ENCODE results near the gene ZNF177.
"Not testable (repeated sequence)": the region's sequence is repeated elsewhere in the genome, so short reads cannot be mapped to it uniquely, and the experiment has no call there.

The ZNF177 gene

DNA sequence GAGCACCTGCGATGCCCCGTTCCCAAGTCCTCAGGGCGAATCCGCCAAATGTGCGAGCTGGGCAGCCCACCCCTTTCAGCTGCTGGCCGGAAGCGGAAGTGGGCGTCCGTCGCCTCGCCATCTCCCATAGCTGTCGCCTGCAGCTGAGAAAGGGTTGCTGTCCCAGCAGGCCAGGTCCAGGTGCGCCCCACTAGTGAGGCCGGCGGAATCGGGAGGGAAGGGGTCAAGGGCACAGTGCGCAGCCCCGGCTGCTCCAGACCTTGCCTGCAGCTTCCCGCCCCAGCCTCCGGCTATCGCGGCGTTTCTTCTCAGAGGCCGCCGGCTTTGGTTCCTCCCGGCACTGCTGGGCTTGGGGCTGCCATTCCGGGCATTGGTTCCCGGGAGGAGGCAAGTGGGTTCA, at the start of gene ZNF177:
Gene ZNF177 (plus strand): TSS at position 109 of the 400 bp plus-strand sequence. CDS start 15,299 bp downstream, outside the sequence.
- DNase-seq (ENCODE audit: low read depth, low spot score) = no peak

- DNase-seq (ENCODE audit: low read depth, low spot score) = no peak
These were observed 49.1 kb upstream of the ZNF177 start for GRCh38 chr19:9313756-9314155.

DNA sequence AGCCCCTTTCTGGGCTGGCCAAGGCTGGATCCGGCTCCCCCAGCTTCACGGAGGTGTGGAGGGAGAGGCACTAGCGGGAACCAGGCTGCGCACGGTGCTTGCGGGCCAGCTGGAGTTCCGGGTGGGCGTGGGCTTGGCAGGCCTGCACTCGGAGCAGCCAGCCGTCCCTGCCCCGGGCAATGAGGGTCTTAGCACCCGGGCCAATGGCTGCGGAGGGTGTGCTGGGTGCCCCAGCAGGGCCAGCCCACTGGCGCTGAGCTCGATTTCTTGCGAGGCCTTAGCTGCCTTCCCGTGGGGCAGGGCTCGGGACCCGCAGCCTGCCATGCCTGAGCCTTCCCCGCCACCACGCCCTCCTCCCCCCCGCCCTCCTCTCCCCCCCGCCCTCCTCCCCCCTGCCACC, 41.5 kb upstream of the ZNF177 start:
- DNase-seq (ENCODE audit: low read depth, low spot score) = no peak

GRCh38 chr19:9321756-9322155, 41.1 kb upstream of the ZNF177 start:
- DNase-seq (ENCODE audit: low read depth, low spot score) = not testable (repeated sequence)

GRCh38 chr19:9322201-9322600, 40.6 kb upstream of the ZNF177 start:
- DNase-seq (ENCODE audit: low read depth, low spot score) = not testable (repeated sequence)

- DNase-seq (ENCODE audit: low read depth, low spot score) = no peak
These were observed 39.3 kb upstream of the ZNF177 start for GRCh38 chr19:9323557-9323918.

GRCh38 chr19:9323919-9324583, 38.8 kb upstream of the ZNF177 start, which contains the start of gene ZNF559:
TSS of gene ZNF559 (plus strand) at chr19:9324179. CDS start at chr19:9338550, 14,371 bp downstream.
- DNase-seq (ENCODE audit: low read depth, low spot score) = peak; percentile 99

GRCh38 chr19:9324584-9324962, 38.2 kb upstream of the ZNF177 start:
- no peak for DNase-seq (ENCODE audit: low read depth, low spot score)

- DNase-seq (ENCODE audit: low read depth, low spot score) = no peak
These were observed 32.8 kb upstream of the ZNF177 start for GRCh38 chr19:9329999-9330398.

DNA sequence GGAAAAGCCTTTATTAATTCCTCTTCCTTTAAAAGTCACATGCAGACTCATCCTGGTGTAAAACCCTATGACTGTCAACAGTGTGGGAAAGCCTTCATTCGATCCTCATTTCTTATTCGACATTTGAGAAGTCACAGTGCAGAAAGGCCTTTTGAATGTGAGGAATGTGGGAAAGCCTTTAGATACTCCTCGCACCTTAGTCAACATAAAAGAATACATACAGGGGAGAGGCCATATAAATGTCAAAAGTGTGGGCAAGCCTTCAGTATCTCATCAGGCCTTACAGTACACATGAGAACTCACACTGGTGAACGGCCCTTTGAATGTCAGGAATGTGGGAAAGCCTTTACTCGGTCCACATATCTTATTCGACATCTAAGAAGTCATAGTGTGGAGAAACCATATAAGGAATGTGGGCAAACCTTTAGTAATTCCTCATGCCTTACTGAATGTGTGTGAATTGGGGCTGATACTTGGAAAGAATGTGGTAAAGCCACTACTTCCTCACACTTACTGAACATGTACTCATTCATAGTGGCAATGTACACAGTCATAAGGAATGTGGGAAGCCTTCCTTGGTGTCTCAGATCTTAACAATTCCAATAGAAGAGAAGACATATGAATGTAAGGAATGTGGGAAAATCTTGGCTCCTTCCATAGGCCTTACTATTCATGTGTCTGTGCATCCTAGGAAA, 20.1 kb upstream of the ZNF177 start:
- DNase-seq (ENCODE audit: low read depth, low spot score) = peak; percentile 1

- DNase-seq (ENCODE audit: low read depth, low spot score) = no peak
These were observed 17.8 kb upstream of the ZNF177 start for GRCh38 chr19:9345005-9345404.

GRCh38 chr19:9348253-9348652, 14.6 kb upstream of the ZNF177 start:
- DNase-seq (ENCODE audit: low read depth, low spot score) = no peak

GRCh38 chr19:9348671-9349070, 14.1 kb upstream of the ZNF177 start:
- no peak for DNase-seq (ENCODE audit: low read depth, low spot score)

GRCh38 chr19:9352505-9352904, 10.3 kb upstream of the ZNF177 start:
- DNase-seq (ENCODE audit: low read depth, low spot score) = no peak

DNA sequence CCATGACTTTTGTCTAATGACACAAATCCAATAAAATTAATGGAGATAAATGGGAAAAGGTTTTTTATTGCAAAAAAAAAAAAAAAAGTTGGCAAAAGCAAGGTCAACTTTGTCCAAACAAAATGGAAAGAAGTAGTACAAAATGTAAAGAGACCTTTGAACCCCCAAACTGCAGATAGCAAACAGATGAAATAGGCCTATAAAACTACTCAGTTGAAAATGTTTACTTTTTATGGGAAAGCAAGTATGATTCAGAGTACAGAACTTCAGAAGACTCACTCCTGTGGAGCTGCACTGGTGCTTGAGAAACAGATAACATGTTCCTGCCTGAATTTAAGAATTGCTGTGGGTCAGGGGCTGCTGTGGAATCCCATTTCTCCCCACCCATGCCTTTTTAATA, 9.8 kb upstream of the ZNF177 start:
- no peak for DNase-seq (ENCODE audit: low read depth, low spot score)

DNA sequence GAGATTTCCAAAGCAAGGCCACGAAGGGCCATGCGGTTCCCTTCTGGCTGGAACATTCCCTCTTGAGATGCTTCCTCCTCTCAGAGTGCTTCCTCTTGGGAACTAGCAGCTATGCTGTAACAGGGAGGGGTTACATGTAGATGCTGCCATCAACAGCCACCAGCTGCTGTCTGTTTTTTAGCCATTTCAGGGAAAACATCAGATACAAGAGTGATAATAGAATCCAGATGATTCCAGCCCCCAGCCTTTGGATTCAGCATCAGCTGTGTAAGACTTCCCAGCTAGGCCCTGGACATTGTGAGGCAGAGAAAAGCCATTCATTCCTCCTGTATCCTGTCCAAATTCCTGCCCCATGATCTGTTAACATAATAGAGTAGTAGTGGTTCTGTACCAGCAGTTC, 8.2 kb upstream of the ZNF177 start:
- no peak for DNase-seq (ENCODE audit: low read depth, low spot score)

GRCh38 chr19:9370738-9371619, 8.2 kb downstream of the ZNF177 start:
- no peak for DNase-seq (ENCODE audit: low read depth, low spot score)

DNA sequence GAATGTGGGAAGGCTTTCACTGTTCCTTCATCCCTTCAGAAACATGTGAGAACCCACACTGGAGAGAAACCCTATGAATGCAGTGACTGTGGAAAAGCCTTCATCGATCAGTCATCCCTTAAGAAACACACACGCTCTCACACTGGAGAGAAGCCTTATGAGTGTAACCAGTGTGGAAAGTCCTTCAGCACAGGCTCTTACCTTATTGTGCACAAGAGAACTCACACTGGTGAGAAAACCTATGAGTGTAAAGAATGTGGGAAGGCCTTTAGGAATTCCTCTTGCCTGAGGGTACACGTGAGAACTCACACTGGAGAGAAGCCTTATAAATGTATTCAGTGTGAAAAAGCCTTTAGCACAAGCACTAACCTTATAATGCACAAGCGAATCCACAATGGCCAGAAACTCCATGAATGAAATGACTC, 18.6 kb downstream of the ZNF177 start:
- DNase-seq (ENCODE audit: low read depth, low spot score) = no peak

GRCh38 chr19:9406798-9407352, 44.1 kb downstream of the ZNF177 start:
- DNase-seq (ENCODE audit: low read depth, low spot score) = peak; percentile 83

DNA sequence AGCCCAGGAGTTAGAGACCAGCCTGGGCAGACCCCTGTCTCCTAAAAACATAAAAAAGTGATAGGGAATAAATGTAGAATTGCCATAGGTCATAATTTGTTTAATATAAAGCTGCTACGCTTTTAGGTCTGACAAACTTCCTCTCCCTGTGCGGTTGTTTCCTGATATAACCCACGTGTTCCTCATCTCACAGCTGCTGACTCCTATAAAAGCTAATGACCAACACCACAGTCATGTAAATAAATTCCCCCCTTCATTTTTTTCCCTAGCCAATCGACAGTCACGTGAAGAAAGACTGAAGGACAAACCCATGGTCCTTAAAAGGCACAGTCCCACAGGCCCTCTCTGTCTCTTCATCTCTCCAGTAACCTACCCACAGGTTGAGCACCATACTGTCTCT, 45.0 kb downstream of the ZNF177 start:
- DNase-seq (ENCODE audit: low read depth, low spot score) = no peak

- no peak for DNase-seq (ENCODE audit: low read depth, low spot score)
These were observed 50.6 kb downstream of the ZNF177 start for GRCh38 chr19:9413240-9413954.

All from ELF-1 (cell line).